GM23248 (cell line): ENCODE data around the gene TH.

Experiments
- EZH2 ChIP-seq: fragments of 200-600 bp; sonication (generic); IDR thresholded peaks from 2 replicates; pipeline ENCODE4 v1.6.1; 2018; ENCODE audit warnings: antibody characterized with exemption, mild to moderate bottlenecking; ENCODE audit not compliant: insufficient read depth, poor library complexity, severe bottlenecking
- EZH2phosphoT487 ChIP-seq: fragments of 200-600 bp; sonication (generic); IDR thresholded peaks from 2 replicates; pipeline ENCODE4 v1.6.1; 2018; ENCODE audit warnings: antibody characterized with exemption, moderate library complexity, mild to moderate bottlenecking, low read depth; ENCODE audit not compliant: insufficient read depth

GRCh38 chr11:2138068-2138430, 33.6 kb downstream of the TH start:
- TF ChIP-seq EZH2phosphoT487, result no peak
- no peak for TF ChIP-seq EZH2
